ENCODE measurements around the gene CTSE. TPM values are rescaled to one million over a fixed set of nuclear protein-coding genes. Genes with fewer than 3 reads are reported as not detected.

Gene CTSE
- total and polyA plus RNA-seq, 2 experiments from 2014 or later, result not detected

- no peak overlapping the region for H3K4me2 ChIP-seq
- no peaks in the 10 kb centered on the region for H4K20me1 ChIP-seq (replicated peaks; ENCODE audit: insufficient read depth)
- H3K9me3 Mint-ChIP-seq, result peaks cover 12% of the 10 kb centered on the region
- H3K9me2 ChIP-seq (ENCODE audit: insufficient read depth), result no peaks in the 10 kb centered on the region
- no peaks in the 10 kb centered on the region; the same call in 2 of the 3 replicates for H3K36me3 Mint-ChIP-seq (ENCODE audit: low read depth)
- no peak for TF ChIP-seq CREB1 (CRISPR knock-in tag; IDR thresholded peaks at IDR 0.05; ENCODE audit: low read depth)
- TF ChIP-seq EZH2phosphoT487 (IDR thresholded peaks at IDR 0.05; ENCODE audit: unreplicated experiment), result no peak
- no peak for TF ChIP-seq EZH2 (IDR thresholded peaks at IDR 0.05; ENCODE audit: low read depth, unreplicated experiment)
- no peak for TF ChIP-seq ZNF331 (CRISPR knock-in tag; IDR thresholded peaks at IDR 0.05; ENCODE audit: low read depth)
- TF ChIP-seq, protein P1, sequence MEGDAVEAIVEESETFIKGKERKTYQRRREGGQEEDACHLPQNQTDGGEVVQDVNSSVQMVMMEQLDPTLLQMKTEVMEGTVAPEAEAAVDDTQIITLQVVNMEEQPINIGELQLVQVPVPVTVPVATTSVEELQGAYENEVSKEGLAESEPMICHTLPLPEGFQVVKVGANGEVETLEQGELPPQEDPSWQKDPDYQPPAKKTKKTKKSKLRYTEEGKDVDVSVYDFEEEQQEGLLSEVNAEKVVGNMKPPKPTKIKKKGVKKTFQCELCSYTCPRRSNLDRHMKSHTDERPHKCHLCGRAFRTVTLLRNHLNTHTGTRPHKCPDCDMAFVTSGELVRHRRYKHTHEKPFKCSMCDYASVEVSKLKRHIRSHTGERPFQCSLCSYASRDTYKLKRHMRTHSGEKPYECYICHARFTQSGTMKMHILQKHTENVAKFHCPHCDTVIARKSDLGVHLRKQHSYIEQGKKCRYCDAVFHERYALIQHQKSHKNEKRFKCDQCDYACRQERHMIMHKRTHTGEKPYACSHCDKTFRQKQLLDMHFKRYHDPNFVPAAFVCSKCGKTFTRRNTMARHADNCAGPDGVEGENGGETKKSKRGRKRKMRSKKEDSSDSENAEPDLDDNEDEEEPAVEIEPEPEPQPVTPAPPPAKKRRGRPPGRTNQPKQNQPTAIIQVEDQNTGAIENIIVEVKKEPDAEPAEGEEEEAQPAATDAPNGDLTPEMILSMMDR (conservative IDR thresholded peaks at IDR 0.05; ENCODE audit: low read depth in 2 of 2), result no peak
- no peak for TF ChIP-seq STAT1 (IDR thresholded peaks at IDR 0.05; ENCODE audit: unreplicated experiment)
- TF ChIP-seq, protein P2, sequence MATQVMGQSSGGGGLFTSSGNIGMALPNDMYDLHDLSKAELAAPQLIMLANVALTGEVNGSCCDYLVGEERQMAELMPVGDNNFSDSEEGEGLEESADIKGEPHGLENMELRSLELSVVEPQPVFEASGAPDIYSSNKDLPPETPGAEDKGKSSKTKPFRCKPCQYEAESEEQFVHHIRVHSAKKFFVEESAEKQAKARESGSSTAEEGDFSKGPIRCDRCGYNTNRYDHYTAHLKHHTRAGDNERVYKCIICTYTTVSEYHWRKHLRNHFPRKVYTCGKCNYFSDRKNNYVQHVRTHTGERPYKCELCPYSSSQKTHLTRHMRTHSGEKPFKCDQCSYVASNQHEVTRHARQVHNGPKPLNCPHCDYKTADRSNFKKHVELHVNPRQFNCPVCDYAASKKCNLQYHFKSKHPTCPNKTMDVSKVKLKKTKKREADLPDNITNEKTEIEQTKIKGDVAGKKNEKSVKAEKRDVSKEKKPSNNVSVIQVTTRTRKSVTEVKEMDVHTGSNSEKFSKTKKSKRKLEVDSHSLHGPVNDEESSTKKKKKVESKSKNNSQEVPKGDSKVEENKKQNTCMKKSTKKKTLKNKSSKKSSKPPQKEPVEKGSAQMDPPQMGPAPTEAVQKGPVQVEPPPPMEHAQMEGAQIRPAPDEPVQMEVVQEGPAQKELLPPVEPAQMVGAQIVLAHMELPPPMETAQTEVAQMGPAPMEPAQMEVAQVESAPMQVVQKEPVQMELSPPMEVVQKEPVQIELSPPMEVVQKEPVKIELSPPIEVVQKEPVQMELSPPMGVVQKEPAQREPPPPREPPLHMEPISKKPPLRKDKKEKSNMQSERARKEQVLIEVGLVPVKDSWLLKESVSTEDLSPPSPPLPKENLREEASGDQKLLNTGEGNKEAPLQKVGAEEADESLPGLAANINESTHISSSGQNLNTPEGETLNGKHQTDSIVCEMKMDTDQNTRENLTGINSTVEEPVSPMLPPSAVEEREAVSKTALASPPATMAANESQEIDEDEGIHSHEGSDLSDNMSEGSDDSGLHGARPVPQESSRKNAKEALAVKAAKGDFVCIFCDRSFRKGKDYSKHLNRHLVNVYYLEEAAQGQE (IDR thresholded peaks at IDR 0.05; ENCODE audit: unreplicated experiment), result no peak
- no peak for TF ChIP-seq NANOG (IDR thresholded peaks at IDR 0.05; ENCODE audit: borderline replicate concordance)
- no peak for TF ChIP-seq ZNF462 (CRISPR knock-in tag; IDR thresholded peaks at IDR 0.05)
- TF ChIP-seq ZNF114 (CRISPR knock-in tag; IDR thresholded peaks at IDR 0.05), result no peak
- TF ChIP-seq, protein P3, sequence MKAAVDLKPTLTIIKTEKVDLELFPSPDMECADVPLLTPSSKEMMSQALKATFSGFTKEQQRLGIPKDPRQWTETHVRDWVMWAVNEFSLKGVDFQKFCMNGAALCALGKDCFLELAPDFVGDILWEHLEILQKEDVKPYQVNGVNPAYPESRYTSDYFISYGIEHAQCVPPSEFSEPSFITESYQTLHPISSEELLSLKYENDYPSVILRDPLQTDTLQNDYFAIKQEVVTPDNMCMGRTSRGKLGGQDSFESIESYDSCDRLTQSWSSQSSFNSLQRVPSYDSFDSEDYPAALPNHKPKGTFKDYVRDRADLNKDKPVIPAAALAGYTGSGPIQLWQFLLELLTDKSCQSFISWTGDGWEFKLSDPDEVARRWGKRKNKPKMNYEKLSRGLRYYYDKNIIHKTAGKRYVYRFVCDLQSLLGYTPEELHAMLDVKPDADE (IDR thresholded peaks at IDR 0.05), result no peak
- no peak for TF ChIP-seq JUNB (IDR thresholded peaks at IDR 0.05; ENCODE audit: unreplicated experiment)
- no peak for TF ChIP-seq POLR2AphosphoS5 (IDR thresholded peaks at IDR 0.05; ENCODE audit: low read depth)
- no peak overlapping the region for H3K4me3 ChIP-seq
- H3K27me3 ChIP-seq (ENCODE audit: insufficient read depth), result no peaks in the 10 kb centered on the region
- no peaks in the 10 kb centered on the region for H3K4me1 ChIP-seq (ENCODE audit: insufficient read depth)
- H3K27ac ChIP-seq (ENCODE audit: low read depth), result no peak overlapping the region
- H3F3A ChIP-seq (replicated peaks; ENCODE audit: low read depth), result no peaks in the 10 kb centered on the region
- no peak overlapping the region for H3K4me3 Mint-ChIP-seq
- H3K36me3 ChIP-seq (ENCODE audit: insufficient read depth), result no peaks in the 10 kb centered on the region
- H3K79me2 ChIP-seq (replicated peaks; ENCODE audit: insufficient read depth), result no peaks in the 10 kb centered on the region
- ATAC-seq (no peak), DNase-seq (ENCODE audit: low spot score) (no peak)
- H3K27ac Mint-ChIP-seq, result no peak overlapping the region
- peaks cover 10% of the 10 kb centered on the region; the same call in 2 of the 3 replicates for H3K4me1 Mint-ChIP-seq
- peaks cover 2% of the 10 kb centered on the region for H3K27me3 Mint-ChIP-seq (ENCODE audit: insufficient read depth, low read depth, poor library complexity)
- H2AFZ ChIP-seq, result 0 out of 2 replicates have a peak overlapping the region, but pooled peaks have one; percentile 49
Observed at GRCh38 chr1:206068314-206068713, 44.6 kb upstream of the CTSE start.
